PC-9 (cell line): ENCODE results near the gene FAM153A. TPM values are rescaled to one million over a fixed set of nuclear protein-coding genes. Genes with fewer than 3 reads are reported as not detected.
"Not testable (repeated sequence)": the region's sequence is repeated elsewhere in the genome, so short reads cannot be mapped to it uniquely, and the experiment has no call there.

Experiments
- BruUV-seq: library from RNA; stranded (reverse); fragments of 400-500 nt; replicated peaks from 2 replicates; lab custom pipeline; 2021; lab: Mats Ljungman, UMichigan
- CTCF ChIA-PET: fragments of 300-600 bp; sonication (Branson Sonifier 250); formaldehyde crosslinking; loops from one replicate; lab custom pipeline; 2022; ENCODE audit warnings: antibody characterized with exemption; lab: Charles Lee
- POLR2A ChIA-PET: fragments of 300-600 bp; sonication (Branson Sonifier 250); formaldehyde crosslinking; loops from one replicate; lab custom pipeline; 2022; ENCODE audit warnings: antibody characterized with exemption; ENCODE audit not compliant: unreplicated experiment; lab: Charles Lee
- DNase-seq, 2 experiments: peaks; one replicate each; pipeline versions ENCODE4 v3.0.0 to v3.0.0-alpha.2; 2015 to 2022; ENCODE audit warnings: mixed read lengths in 1 of 2
- H2AFZ ChIP-seq: fragments of 200-600 bp; sonication (generic); 2 replicates; pipeline ENCODE4 v1.8.1; 2017; ENCODE audit warnings: antibody characterized with exemption
- H3F3A ChIP-seq: fragments of 200-600 bp; sonication (generic); 2 replicates; pipeline ENCODE4 v1.8.1; 2017; ENCODE audit warnings: antibody characterized with exemption, mild to moderate bottlenecking, low read depth; ENCODE audit not compliant: insufficient read depth
- H3K27ac ChIP-seq: fragments of 200-600 bp; sonication (generic); 2 replicates; pipeline ENCODE4 v1.6.1; 2016; ENCODE audit warnings: mixed run types
- H3K27me3 ChIP-seq: fragments of 200-600 bp; sonication (generic); 2 replicates; pipeline ENCODE4 v1.6.1; 2016; ENCODE audit warnings: low read depth, mixed run types; ENCODE audit not compliant: insufficient read depth
- H3K36me3 ChIP-seq: fragments of 200-600 bp; sonication (generic); 2 replicates; pipeline ENCODE4 v1.6.1; 2016; ENCODE audit warnings: low read depth, mixed run types
- H3K4me1 ChIP-seq: fragments of 200-600 bp; sonication (generic); replicated peaks from 2 replicates; pipeline ENCODE4 v1.6.1; 2016; ENCODE audit warnings: mixed run types; ENCODE audit not compliant: insufficient read depth
- H3K4me2 ChIP-seq: fragments of 200-600 bp; sonication (generic); 2 replicates; pipeline ENCODE4 v1.6.1; 2017; ENCODE audit warnings: mixed run types
- H3K4me3 ChIP-seq: fragments of 200-600 bp; sonication (generic); 2 replicates; pipeline ENCODE4 v1.6.1; 2016; ENCODE audit warnings: mixed run types
- H3K79me2 ChIP-seq: fragments of 200-600 bp; sonication (generic); 2 replicates; pipeline ENCODE4 v1.6.1; 2017; ENCODE audit warnings: low read depth, mixed run types
- H3K9me2 ChIP-seq: fragments of 200-600 bp; sonication (generic); 2 replicates; pipeline ENCODE4 v1.8.1; 2017; ENCODE audit warnings: mild to moderate bottlenecking; ENCODE audit not compliant: insufficient read depth
- H3K9me3 ChIP-seq: fragments of 200-600 bp; sonication (generic); 2 replicates; pipeline ENCODE4 v1.8.1; 2016; ENCODE audit warnings: low read depth; ENCODE audit not compliant: insufficient read depth
- H4K20me1 ChIP-seq: fragments of 200-600 bp; sonication (generic); 2 replicates; pipeline ENCODE4 v1.8.1; 2017; ENCODE audit not compliant: insufficient read depth
- intact Hi-C: fragments of 100-400 bp; cut with micrococcal nuclease; formaldehyde crosslinking; loops from one replicate; pipeline ENCODE4 v1.10.0; 2022; ENCODE audit not compliant: unreplicated experiment
- total RNA-seq: library from RNA; stranded (reverse); gene quantifications from 2 replicates; pipeline ENCODE4 v1.2.3, GENCODE V29; 2021

Gene FAM153A
- total RNA-seq, 1 experiment from 2014 or later = not detected

- BruUV-seq, H3F3A ChIP-seq, H3K79me2 ChIP-seq, H4K20me1 ChIP-seq, CTCF ChIA-PET, H2AFZ ChIP-seq, H3K9me2 ChIP-seq, H3K9me3 ChIP-seq, H3K4me3 ChIP-seq, H3K4me2 ChIP-seq, H3K4me1 ChIP-seq, DNase-seq, H3K36me3 ChIP-seq, H3K27ac ChIP-seq, intact Hi-C loops, POLR2A ChIA-PET: not testable (repeated sequence)
- H3K27me3 ChIP-seq = peaks cover 23% of the 10 kb centered on the region
Measured at GRCh38 chr5:177694518-177694835, 88.2 kb downstream of the FAM153A start.

GRCh38 chr5:177693671-177694517, 88.8 kb downstream of the FAM153A start:
- H4K20me1 ChIP-seq, BruUV-seq, H3K4me1 ChIP-seq, intact Hi-C loops, H3K36me3 ChIP-seq, H3K79me2 ChIP-seq, H2AFZ ChIP-seq, H3K4me3 ChIP-seq, DNase-seq, POLR2A ChIA-PET, H3K27ac ChIP-seq, H3K9me2 ChIP-seq, H3K4me2 ChIP-seq, CTCF ChIA-PET, H3F3A ChIP-seq, H3K9me3 ChIP-seq: not testable (repeated sequence)
- H3K27me3 ChIP-seq = peaks cover 28% of the 10 kb centered on the region

- peaks cover 29% of the 10 kb centered on the region for H3K27me3 ChIP-seq
- BruUV-seq, H3K4me1 ChIP-seq, POLR2A ChIA-PET, H3K4me2 ChIP-seq, H3K9me3 ChIP-seq, CTCF ChIA-PET, H3K9me2 ChIP-seq, H3K36me3 ChIP-seq, H3K79me2 ChIP-seq, H3F3A ChIP-seq, H4K20me1 ChIP-seq, intact Hi-C loops, H3K4me3 ChIP-seq, DNase-seq, H3K27ac ChIP-seq, H2AFZ ChIP-seq: not testable (repeated sequence)
Measured at GRCh38 chr5:177692969-177693368, 89.7 kb downstream of the FAM153A start.

- H3K27ac ChIP-seq, BruUV-seq, H3K79me2 ChIP-seq, H3K4me1 ChIP-seq, H3K9me2 ChIP-seq, intact Hi-C loops, POLR2A ChIA-PET, H3K4me3 ChIP-seq, H3K4me2 ChIP-seq, H3F3A ChIP-seq, DNase-seq, H3K36me3 ChIP-seq, CTCF ChIA-PET, H4K20me1 ChIP-seq, H2AFZ ChIP-seq, H3K9me3 ChIP-seq: not testable (repeated sequence)
- peaks cover 29% of the 10 kb centered on the region for H3K27me3 ChIP-seq
Measured at GRCh38 chr5:177692507-177692906, 90.2 kb downstream of the FAM153A start.

GRCh38 chr5:177689011-177689610, 93.6 kb downstream of the FAM153A start:
- H3K4me3 ChIP-seq, BruUV-seq: not testable (repeated sequence)

GRCh38 chr5:177688091-177688490, 94.6 kb downstream of the FAM153A start:
- H3K9me3 ChIP-seq, H4K20me1 ChIP-seq, H3K4me2 ChIP-seq, H3F3A ChIP-seq, DNase-seq, H3K4me1 ChIP-seq, H3K27ac ChIP-seq, H3K36me3 ChIP-seq, POLR2A ChIA-PET, H2AFZ ChIP-seq, CTCF ChIA-PET, H3K79me2 ChIP-seq, H3K9me2 ChIP-seq, H3K4me3 ChIP-seq, intact Hi-C loops, BruUV-seq: not testable (repeated sequence)
- peaks cover 37% of the 10 kb centered on the region for H3K27me3 ChIP-seq

More at GRCh38 chr5:177689011-177689610, 93.6 kb downstream of the FAM153A start:
- intact Hi-C loops, H3K4me1 ChIP-seq, H3K9me2 ChIP-seq, DNase-seq, H3K79me2 ChIP-seq, H4K20me1 ChIP-seq, H3K4me2 ChIP-seq, POLR2A ChIA-PET, H3F3A ChIP-seq, H3K36me3 ChIP-seq, CTCF ChIA-PET, H2AFZ ChIP-seq, H3K27ac ChIP-seq, H3K9me3 ChIP-seq: not testable (repeated sequence)
- H3K27me3 ChIP-seq = peaks cover 37% of the 10 kb centered on the region

- CTCF ChIA-PET, POLR2A ChIA-PET, H3K9me3 ChIP-seq, H4K20me1 ChIP-seq, H3K4me1 ChIP-seq, H3F3A ChIP-seq, H3K9me2 ChIP-seq, H3K27ac ChIP-seq, BruUV-seq, intact Hi-C loops, H3K36me3 ChIP-seq, H3K4me3 ChIP-seq, H3K79me2 ChIP-seq, H3K4me2 ChIP-seq, DNase-seq, H2AFZ ChIP-seq: not testable (repeated sequence)
- peaks cover 10% of the 10 kb centered on the region for H3K27me3 ChIP-seq
Measured at GRCh38 chr5:177681920-177682319, 100.8 kb downstream of the FAM153A start.
